ENCODE results near the gene RGS6.
A peak's percentile ranks its signal among the peaks of the same experiment; 100 is the strongest.
"Not testable (repeated sequence)": the region's sequence is repeated elsewhere in the genome, so short reads cannot be mapped to it uniquely, and the experiment has no call there.

The RGS6 gene

DNA sequence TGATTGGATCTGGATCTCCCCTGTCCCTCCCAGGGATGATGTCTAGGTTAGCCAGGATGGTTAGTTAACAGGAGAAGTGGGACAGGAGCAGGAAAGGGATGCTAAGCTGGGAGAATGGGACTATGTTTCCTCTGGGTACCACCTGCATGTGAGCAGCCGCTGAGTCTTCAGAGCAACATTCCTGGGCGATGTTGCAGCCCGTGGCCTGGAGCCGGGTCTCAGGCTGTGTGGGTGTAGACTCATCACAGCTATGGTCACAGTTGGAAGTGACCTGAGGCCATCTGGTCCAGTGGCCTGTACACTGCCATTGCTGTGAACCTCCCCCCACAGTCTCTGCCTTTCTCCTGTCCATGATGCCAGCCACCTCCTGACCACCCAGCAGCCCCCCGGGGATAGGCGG lies 539.1 kb downstream of the RGS6 start:
- no peak for DNase-seq

DNA sequence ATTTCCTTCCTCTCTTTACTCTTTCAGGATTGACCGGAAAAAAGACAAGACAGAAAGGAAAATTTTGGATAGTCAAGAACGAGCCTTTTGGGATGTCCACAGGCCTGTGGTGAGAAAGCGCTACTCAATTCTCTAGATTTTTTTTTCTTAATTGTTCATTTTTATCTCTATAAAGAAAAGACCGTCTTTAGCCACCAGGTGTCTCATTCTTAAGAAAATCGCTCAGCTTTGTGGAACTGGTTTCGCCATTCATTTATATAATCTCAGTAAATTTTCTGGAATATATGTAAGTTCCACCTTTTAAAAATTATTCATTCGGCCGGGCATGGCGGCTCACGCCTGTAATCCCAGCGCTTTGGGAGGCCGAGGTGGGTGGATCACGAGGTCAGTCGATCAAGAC lies 540.6 kb downstream of the RGS6 start:
- DNase-seq: no peak

DNA sequence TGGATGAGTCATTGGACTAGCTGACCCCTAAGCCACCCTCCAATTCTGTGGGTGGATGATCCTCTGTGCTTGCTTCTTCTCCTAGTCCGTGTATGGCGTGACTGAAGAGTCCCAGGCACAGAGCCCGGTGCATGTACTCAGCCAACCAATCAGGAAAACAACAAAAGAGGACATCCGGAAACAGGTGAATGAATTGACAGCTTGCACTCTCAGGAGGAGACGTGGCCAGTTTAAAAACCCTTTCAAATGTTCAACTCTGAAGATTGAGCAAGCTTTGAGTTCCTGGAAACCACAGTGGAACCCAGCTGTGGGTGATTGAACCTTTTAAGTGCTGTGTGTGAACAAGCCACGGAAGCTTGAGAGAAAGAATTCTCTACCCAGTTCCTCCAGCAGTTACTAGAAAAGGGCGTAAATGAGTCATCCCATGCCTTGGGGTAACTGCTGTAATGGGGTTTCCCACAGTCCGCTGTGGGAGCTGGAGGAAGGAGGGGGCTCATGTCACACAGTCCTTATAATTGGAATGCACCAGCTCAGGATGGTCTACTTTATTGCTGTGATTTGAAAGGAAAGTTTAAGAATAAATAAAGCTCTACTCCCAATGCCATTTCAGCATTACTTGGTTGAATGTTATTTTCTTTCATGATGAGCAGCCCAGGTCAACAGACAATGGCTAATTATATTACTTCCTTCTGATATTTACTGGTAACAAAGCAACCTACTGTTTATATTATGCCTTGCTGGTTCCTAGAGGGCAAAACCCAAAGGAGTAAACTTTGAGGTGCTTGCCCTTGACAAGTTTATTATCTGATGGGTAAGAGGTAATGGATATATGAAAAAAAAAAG lies 544.6 kb downstream of the RGS6 start:
- DNase-seq: no peak

DNA sequence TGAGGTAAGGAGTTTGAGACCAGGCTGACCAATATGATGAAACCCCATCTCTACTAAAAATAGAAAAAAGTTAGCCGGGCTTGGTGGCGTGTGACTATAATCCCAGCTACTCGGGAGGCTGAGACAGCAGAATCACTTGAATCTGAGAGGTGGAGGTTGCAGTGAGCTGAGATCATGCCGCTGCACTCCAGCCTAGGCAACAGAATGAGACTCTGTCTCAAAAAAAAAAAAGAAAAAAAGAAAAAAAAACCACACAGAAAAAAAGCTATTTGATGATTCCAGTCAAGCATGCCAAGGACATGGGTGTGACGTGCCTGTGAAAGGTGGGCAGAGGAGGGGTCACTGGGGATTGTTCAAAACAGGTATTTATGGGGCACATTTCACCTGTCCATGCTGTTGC lies 545.3 kb downstream of the RGS6 start:
- DNase-seq: not testable (repeated sequence)

DNA sequence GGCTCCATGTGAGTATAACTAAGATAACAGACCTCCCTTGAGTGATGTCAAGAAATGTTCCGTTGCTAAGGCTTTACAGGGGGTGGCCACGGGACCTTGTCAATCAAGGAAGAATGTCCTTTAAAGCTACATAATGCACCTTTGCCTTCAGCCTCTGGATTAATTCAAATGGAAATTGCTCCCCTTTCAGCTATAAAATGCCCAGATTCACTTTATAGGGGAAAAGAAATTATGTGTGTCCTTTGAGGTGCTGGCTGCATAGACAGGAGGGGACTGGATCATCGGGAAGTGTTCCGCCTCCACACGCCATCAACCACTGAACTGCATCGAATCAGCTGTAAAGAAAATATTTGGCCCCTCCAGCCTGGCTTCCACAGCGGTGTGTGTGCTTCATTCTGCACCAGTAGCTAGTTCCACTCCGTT lies 546.3 kb downstream of the RGS6 start:
- no peak for DNase-seq

DNA sequence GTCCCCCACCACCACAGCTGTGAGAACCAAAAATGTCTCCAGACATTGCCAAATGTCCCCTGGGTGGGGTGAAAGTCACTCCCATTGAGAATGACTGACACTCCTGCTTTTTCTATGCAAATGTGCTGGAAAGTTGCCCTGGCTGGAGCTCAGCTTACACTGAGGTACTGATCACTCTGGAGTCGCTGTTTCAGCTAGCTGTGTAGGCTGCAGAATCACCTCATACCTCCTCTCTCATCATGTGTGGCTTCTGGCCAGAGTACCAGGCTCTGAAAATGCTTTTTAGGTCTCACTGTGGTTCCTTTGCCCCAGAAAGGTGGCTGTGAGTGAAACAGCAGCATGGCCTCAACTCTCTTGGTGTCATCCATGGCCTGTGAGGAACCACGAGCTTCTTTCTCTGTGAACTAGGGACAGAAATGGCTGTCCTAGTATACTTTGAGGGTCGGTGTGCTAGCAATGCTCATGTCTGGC lies 547.3 kb downstream of the RGS6 start:
- DNase-seq: no peak

DNA sequence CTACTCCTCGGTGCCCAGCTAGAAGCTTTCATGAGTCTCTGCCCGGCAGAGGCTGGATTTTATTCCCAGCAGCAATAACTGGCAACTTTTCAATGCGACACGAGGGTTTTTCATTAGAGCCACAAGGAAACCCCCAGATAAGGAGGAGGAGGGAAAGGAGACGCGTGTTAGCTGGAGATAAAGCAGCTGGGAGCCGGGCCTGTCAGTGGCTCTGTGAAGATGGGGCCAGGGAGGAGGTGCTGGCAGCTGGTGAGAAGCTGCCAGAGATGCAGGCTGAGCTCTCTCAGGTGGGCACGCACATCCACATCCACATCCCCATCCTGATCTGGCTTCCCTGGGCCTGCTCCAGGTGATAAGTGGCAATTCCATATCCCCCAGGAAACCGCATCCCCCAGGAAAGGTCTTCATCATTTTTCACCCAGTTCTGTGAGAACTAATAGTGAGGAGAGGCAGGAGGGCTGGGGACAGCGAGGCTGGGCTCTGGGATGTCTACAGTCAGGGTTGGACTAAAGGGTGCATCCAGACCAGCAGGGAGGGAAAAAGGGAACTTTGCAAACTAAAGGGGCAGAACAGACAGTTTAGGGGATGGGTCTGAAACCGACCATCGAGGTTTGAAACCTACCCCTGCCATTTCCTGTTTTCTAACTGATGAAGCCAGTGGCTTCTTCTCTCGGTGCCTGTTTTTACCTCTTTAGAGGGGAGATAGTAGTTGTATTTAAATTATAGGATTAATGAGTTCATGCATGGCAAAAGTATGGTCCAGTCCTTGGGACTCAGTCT lies 548.4 kb downstream of the RGS6 start:
- no peak for DNase-seq

DNA sequence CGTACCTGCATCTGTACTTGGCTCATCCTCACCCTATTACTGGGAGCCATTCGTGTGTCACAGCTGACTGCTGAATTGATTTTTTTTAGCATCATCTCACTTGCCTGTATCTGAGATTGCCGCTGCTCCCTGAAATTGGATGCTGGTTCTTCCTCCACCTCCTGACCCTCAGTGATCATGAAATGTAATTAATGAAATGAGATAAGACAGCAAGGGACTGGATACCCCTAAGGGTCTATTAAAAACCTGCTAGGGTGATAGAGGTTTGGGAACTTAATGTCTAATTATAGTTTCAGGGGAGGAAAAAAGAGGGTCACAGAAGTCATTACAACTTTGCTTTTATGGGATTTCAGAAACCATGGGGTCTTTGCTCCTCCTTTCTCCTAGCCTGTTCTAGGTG lies 551.1 kb downstream of the RGS6 start:
- DNase-seq: no peak

DNA sequence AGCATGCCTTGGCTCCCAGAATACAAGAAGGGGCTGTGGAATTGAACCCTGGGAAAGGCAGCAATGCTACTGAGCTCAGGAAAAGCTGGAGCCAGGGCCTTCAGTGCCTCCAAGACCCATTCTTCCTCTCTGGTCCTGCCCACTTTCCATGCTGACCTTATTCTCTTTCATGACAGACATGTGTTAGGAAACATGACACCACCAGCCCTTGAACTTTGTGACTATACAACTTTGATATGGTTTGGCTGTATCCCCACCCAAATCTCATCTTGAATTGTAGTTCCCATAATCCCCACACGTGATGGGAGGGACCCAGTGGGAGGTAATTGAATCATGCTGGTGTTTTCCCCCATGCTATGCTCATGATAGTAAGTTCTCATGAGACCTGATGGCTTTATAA lies 553.5 kb downstream of the RGS6 start:
- no peak for DNase-seq

DNA sequence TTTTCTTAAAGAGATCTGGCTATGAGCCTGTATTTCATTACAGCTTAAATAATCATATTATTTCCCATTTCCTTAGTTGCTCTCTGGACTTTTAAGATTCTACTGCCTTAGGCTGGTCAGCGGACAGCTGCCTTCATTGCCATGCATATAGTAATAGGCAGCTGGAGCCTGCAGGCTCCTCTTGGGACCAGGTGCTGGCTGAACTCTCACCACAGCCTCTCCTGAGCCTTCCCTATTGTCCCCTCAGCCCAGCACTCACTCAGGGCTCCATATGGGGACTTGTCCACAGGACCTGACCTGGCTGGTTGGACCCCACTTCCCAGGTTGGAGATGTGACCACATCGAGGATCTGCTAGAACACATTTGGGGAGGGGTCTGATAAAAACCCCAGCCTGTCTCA lies 556.3 kb downstream of the RGS6 start:
- DNase-seq: no peak

DNA sequence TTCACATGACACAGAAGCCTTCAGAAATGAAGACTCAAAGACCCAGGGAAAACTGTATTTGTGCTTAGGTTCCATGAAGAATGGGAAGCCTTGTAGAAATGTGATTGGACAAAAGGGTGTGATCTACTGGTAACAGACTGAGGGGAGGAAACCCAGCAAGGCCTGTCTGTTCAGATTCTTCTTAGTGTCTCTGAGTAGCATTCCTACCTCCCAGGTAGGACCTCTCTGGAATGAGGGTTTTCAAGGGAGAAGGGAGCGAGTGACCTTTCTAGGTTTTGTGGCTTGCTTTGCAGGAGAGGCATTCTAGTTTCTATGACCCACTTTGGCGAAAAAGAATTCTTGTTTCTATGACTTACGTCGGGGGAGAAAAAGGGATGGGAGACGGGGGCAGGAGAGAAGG lies 560.0 kb downstream of the RGS6 start:
- no peak for DNase-seq

DNA sequence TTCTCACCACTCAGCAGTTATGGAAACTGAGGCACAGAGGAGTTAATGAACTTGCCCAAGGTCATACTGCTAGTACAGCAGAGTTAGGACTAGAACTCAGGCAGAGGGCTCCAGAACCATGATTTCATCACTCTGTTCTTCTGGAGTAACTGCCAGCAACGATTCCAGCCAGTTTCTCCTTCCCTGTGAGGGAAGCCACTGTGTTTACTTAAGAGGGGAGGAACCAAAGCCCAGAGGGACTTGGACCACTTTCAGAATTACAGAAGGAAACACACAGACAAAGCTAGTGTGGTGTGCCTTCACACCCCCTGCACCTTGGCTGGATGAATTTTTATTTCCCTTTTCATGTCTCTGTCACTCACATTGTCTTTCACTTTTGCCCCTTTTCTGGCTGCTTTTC lies 563.4 kb downstream of the RGS6 start:
- no peak for DNase-seq

DNA sequence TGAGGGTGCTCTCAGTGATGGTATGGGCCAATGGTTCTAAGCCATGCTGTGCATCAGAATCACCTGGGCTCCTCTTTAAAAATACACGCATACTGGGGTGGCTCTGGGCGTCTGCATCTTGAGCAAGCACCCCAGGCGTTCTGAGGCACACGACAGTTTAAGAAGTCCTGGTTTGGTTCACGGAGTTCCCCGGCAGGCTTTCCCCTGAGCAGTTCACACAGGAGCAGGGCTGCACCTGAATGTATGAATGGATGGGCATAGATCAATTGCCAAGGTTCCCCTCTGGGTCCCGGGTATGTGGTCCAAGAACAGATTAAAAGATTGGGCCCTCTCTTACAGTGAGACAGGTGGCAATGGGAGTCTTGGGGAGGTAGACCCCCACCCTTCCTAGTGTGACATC lies 566.4 kb downstream of the RGS6 start:
- no peak for DNase-seq

DNA sequence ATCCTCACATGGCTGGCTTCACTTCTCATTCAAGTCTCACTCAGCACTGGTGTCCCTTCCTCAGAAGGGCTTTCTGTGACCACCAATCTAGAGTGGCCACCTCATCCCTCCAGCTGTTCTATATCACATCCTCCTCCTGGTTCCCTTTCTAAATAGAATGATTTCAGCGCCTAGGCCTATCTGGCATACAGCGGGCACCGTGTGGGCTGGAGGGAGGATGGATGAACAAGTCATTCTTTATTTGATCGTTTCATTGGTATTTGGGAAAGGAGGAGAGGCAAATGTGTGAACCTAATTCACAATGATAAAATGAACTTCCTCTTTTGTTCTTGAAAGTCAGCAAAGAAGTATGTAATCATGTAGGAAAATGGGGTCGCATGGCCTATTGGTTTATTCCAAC lies 567.5 kb downstream of the RGS6 start:
- no peak for DNase-seq

DNA sequence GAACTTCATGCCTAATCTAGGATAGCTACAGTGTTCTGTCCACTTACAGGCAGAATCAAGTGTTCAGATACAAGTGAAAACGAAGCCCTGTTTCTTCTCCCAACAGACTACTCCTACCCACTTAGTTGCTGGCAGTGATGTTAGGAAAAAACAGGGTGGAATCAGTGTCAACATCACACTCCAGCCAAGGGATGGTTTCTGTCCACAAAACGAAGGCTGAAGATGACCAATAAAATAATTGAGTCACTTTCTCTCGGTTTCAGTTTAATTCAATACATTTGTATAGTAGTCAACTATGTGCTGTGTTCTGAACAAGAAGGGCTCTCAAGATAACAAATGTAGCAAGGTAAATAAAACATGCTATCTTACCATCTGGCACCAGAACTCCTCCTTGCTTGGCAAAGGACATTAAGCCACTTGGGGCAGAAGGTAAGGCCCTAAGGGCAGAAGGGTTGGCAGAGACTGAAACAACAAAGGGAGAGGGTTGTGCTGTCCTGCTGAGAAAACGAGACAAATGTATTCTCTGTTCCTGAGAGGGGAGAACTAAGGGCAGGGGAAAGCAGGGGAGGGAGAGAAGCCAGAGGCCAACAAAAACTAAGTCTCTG lies 568.1 kb downstream of the RGS6 start:
- DNase-seq: no peak

DNA sequence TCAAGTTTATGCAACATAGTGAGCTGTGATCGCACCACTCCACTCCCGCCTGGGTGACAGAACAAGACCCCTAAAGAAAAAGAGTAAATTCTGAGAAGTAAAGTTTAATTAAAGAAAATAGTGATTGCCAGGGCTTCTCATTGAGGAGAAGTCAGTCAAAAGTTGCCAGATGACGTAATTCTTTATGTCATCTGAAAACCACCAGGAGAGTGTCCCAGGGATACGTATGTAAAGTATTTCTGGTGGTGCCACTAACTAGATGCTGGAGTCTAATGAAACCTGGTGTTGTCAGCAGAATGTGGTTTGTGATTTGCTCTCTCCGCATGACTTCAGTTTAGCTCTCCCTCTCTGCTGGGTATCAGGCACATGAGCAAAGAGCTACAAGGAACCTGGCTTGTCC lies 569.2 kb downstream of the RGS6 start:
- DNase-seq: no peak

DNA sequence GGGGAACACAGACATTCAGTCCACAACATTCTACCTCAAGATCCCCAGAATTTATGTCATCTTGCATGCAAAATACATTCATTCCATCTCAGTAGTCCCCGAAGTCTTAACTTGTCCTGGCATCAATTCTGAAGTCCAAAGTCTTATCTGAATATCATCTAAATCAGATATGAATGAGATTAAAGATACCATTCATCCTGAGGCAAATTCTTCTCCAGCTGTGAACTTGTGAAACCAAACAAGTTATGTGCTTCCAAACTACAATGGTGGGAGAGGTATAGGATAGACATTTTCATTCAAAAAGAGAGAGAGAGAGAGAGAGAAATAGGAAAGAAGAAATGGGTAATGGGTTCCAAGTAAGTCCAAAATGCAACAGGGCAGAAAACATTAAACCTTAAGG lies 571.0 kb downstream of the RGS6 start:
- no peak for DNase-seq

DNA sequence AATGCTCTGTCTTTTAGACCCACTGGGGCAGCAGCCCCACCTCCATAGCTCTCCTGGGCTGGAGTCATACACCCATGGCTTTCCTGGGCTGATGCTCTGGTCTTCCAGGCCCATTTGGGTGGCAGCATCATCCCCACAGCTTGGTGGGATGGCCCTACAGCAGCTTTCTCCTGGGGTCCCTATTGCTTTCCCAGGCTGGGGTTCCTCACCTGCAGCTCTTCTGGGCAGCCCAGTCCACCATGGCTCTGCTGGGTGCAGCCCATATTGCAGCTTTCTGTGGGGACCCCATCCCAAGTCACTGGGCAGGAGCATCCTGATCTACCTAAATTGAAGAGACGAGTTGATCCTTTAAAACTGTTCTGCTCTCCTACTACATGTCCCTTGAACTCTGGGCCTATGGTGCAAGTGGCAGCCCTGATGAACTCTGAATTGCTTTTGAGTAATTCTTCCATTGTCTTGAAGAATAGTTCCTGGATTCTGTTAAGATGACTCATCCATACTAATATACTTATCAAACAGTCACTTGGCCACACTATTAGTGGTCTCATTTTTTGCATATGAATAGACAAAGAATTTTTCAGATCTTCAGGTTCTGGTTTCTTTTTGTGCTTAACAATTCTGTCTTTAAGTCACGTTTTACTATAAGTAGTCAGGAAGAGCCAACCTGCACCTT lies 571.6 kb downstream of the RGS6 start:
- no peak for DNase-seq

DNA sequence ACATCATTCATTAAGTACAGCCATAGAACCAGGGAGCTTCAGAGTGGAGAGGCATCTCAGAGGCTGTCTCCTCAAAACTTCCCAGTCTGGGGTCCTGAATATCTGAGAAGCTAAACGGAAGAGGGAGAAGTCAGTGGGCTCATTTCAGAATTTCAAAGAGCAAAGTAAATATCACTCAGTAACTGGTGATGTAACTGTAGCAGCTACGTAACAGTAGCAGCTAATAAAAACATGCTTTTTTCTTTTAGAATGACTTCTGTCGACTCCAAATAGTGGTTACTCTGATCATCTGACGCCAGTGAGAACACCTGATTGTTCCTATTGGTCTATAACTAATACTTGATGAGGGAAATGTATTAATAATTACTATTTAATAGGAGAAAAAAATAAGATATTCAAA lies 578.3 kb downstream of the RGS6 start:
- DNase-seq: no peak

DNA sequence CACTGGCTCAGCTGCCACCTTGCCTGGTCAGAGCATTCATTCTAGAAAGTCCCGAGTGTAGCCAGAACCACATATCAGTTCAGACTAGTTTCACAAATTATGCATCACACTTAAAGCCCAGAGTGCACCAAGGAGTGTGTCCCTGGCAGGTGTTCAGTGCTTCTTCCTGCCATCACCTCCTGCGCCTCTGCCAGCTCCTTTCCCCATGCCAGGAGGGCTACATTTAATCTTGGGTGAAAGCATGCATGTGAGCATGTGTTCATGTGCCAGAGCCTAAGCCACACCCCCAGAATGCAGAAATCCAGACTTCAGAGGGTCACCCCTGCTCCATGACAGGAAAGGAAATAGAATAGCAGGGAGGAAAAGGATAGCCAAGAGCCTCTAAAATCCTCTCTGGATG lies 580.1 kb downstream of the RGS6 start:
- no peak for DNase-seq

DNA sequence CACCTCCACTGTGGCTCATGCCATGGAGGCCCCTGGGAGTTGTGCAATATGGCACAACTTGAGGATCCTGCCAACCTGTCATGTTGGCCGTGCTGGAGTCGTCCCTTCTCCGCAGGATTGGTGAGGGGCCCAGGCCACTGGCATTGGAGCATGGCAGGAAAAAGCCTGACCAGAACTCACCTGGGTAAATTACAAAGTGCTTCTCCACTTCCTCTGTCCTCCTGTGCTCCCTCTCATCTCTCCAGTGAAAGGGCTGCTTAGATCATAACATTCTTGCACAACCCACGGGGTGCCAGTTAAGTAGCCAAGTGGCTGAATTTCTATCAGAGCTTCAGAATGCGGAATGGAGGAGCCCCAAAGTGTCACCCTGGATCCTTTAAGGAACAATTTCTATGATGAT lies 580.7 kb downstream of the RGS6 start:
- DNase-seq: no peak

DNA sequence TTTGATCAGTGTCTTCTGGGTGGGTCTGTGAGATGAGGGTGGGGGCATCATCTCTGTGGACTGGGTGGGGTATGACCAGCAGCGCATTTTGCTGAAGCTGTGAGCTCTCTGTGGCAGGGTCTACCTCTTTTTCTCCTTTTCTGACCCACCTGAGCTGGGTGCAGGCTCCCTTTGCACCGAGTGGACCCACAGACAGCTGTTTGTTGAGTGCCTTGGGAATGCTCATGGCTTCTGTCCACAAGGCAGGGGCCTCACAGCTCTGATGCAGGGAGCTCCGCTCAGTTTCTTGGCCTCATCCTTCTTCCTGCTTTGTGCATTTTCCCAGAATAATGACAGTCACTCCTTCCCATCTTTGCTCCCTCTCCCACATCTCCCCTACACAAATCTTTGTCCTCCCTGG lies 581.1 kb downstream of the RGS6 start:
- no peak for DNase-seq

DNA sequence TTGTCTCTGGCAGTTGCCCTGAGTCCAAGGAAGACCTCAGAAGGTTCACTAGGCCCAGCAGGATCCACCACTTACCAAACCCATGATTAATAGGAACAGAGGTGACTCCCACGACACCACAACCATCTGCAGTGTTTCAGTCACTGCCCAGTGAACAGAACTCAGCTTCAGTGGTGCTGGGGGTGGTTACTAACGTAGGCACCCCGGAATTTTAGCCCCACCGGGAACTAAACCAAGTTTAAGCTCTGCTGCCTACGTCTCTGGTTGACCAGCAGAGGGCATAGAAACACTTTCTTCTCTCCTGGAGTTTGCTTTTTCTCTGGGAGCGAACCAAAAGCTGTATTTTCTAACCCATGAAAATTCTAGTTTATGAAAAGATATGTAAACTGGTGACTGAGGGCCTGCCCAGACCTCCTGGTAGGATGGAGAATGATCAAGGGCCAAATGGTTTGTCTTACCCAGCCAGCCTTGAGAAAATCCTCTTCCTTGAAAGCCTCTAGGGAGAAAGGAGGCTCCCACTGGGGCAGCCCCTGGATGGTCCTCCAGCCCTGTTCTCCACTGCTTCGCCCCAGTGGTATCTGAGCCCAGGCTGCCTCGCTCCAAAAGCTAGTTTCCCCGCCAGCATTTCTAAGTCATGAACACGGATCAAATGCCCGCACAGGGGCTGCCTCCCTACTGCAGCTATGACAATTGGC lies 581.9 kb downstream of the RGS6 start:
- peak in 1 of 2 experiments; percentile 14 for DNase-seq

Data from cerebellar nuclear complex (tissue), 1 donor.